SH-SY5Y (cell line): ENCODE data around the gene PFKFB1.

ENCODE experiments used
- GATA2 ChIP-seq: IDR thresholded peaks from 2 replicates; pipeline ENCODE4 v1.6.1; 2011; ENCODE audit warnings: mild to moderate bottlenecking, low read depth, low read length
- GATA3 ChIP-seq: IDR thresholded peaks from 2 replicates; pipeline ENCODE4 v1.6.1; 2011; ENCODE audit warnings: low read depth, mild to moderate bottlenecking, low read length, moderate library complexity

DNA sequence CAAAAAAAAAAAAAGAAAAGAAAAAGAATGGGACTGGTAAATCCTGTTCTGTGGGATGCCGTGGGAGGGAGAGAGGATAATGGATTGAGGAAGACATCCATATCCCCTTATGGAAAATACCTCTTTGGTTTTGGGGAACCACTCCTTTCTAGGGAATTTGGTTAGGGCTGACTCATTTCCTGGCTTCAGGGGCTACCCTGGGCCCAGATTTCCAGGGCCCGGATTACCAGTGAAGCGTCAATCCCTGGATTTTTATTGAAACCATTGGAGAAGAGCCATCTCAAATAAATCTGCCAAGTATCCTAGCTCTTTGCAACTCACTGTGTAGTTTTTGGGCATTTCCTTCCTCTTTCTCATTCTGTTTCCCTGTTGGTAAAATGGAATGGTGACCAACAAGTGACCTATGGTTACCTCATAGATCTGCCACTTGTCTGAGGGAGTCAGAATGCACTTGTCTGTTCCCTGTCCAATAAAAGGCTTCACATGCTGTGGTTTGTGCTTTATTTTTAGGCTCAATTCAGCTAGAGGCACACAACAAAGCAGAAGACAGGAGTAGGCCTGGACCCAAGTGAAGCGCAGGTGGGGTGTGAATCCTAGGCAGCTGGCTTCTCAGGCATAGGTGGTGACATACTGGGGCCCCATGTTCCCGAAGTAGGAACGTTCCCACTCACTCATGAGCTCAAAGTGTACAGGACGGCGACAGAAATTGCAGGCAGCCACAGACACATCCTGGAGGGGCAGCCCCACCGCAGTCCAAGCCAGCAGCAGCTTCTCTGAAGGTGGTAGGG is 14.8 kb upstream of the PFKFB1 start:
- TF ChIP-seq GATA2: no peak
- TF ChIP-seq GATA3: no peak
